ENCODE data around the gene C15orf39. TPM values are rescaled to one million over a fixed set of nuclear protein-coding genes. Genes with fewer than 3 reads are reported as not detected.
"Not testable (repeated sequence)": the region's sequence is repeated elsewhere in the genome, so short reads cannot be mapped to it uniquely, and the experiment has no call there.

C15orf39 gene
- total RNA-seq, 1 donor, result 54.0 TPM

GRCh38 chr15:75225951-75226732 is 24.5 kb downstream of the C15orf39 start:
- H3K27me3 ChIP-seq (ENCODE audit: insufficient read depth, low read length), result no peaks in the 10 kb centered on the region
- no peaks in the 10 kb centered on the region for H3K4me1 ChIP-seq (ENCODE audit: insufficient read depth, low read length)
- H3K4me3 ChIP-seq (ENCODE audit: low read length), result no peak overlapping the region
- no peaks in the 10 kb centered on the region for H3K9me3 ChIP-seq (ENCODE audit: low read depth, low read length)

- not testable (repeated sequence) for H3K27me3 ChIP-seq (ENCODE audit: insufficient read depth, low read length); H3K9me3 ChIP-seq (ENCODE audit: low read depth, low read length); H3K4me3 ChIP-seq (ENCODE audit: low read length)
Observed at GRCh38 chr15:75227112-75227511, 25.4 kb downstream of the C15orf39 start.

GRCh38 chr15:75227663-75228280 is 26.1 kb downstream of the C15orf39 start:
- no peaks in the 10 kb centered on the region for H3K27me3 ChIP-seq (ENCODE audit: insufficient read depth, low read length)
- H3K4me3 ChIP-seq (ENCODE audit: low read length), result no peak overlapping the region
- no peaks in the 10 kb centered on the region for H3K4me1 ChIP-seq (ENCODE audit: insufficient read depth, low read length)
- H3K9me3 ChIP-seq (ENCODE audit: low read depth, low read length), result no peaks in the 10 kb centered on the region

More at GRCh38 chr15:75227112-75227511, 25.4 kb downstream of the C15orf39 start:
- H3K4me1 ChIP-seq (ENCODE audit: insufficient read depth, low read length), result not testable (repeated sequence)

GRCh38 chr15:75228787-75229186 is 27.1 kb downstream of the C15orf39 start:
- Histone ChIP-seq H3K4me3 (ENCODE audit: low read length) (no peak overlapping the region), H3K9me3 (ENCODE audit: low read depth, low read length) (no peaks in the 10 kb centered on the region), H3K27me3 (ENCODE audit: insufficient read depth, low read length) (no peaks in the 10 kb centered on the region), H3K4me1 (ENCODE audit: insufficient read depth, low read length) (no peaks in the 10 kb centered on the region)

- H3K27me3 ChIP-seq (ENCODE audit: insufficient read depth, low read length), result no peaks in the 10 kb centered on the region
Observed at GRCh38 chr15:75229191-75230015, 27.7 kb downstream of the C15orf39 start.

GRCh38 chr15:75230016-75230343 is 28.3 kb downstream of the C15orf39 start:
- no peaks in the 10 kb centered on the region for H3K27me3 ChIP-seq (ENCODE audit: insufficient read depth, low read length)
- H3K4me3 ChIP-seq (ENCODE audit: low read length), result no peak overlapping the region
- no peaks in the 10 kb centered on the region for H3K9me3 ChIP-seq (ENCODE audit: low read depth, low read length)
- H3K4me1 ChIP-seq (ENCODE audit: insufficient read depth, low read length), result no peaks in the 10 kb centered on the region

More at GRCh38 chr15:75229191-75230015, 27.7 kb downstream of the C15orf39 start:
- Histone ChIP-seq H3K9me3 (ENCODE audit: low read depth, low read length) (no peaks in the 10 kb centered on the region), H3K4me1 (ENCODE audit: insufficient read depth, low read length) (no peaks in the 10 kb centered on the region), H3K4me3 (ENCODE audit: low read length) (no peak overlapping the region)

- no peaks in the 10 kb centered on the region for H3K9me3 ChIP-seq (ENCODE audit: low read depth, low read length)
- H3K4me1 ChIP-seq (ENCODE audit: insufficient read depth, low read length), result no peaks in the 10 kb centered on the region
- no peaks in the 10 kb centered on the region for H3K27me3 ChIP-seq (ENCODE audit: insufficient read depth, low read length)
- no peak overlapping the region for H3K4me3 ChIP-seq (ENCODE audit: low read length)
Observed at GRCh38 chr15:75230551-75231371, 29.1 kb downstream of the C15orf39 start.

- no peak overlapping the region for H3K4me3 ChIP-seq (ENCODE audit: low read length)
- no peaks in the 10 kb centered on the region for H3K4me1 ChIP-seq (ENCODE audit: insufficient read depth, low read length)
- H3K9me3 ChIP-seq (ENCODE audit: low read depth, low read length), result no peaks in the 10 kb centered on the region
- H3K27me3 ChIP-seq (ENCODE audit: insufficient read depth, low read length), result no peaks in the 10 kb centered on the region
Observed at GRCh38 chr15:75231836-75232235, 30.2 kb downstream of the C15orf39 start.

- Histone ChIP-seq H3K27me3 (ENCODE audit: insufficient read depth, low read length) (no peaks in the 10 kb centered on the region), H3K9me3 (ENCODE audit: low read depth, low read length) (no peaks in the 10 kb centered on the region), H3K4me3 (ENCODE audit: low read length) (no peak overlapping the region)
Observed at GRCh38 chr15:75232252-75232813, 30.7 kb downstream of the C15orf39 start.

GRCh38 chr15:75232826-75233503 is 31.3 kb downstream of the C15orf39 start:
- Histone ChIP-seq H3K27me3 (ENCODE audit: insufficient read depth, low read length) (no peaks in the 10 kb centered on the region), H3K4me3 (ENCODE audit: low read length) (no peak overlapping the region), H3K4me1 (ENCODE audit: insufficient read depth, low read length) (no peaks in the 10 kb centered on the region), H3K9me3 (ENCODE audit: low read depth, low read length) (no peaks in the 10 kb centered on the region)

More at GRCh38 chr15:75232252-75232813, 30.7 kb downstream of the C15orf39 start:
- H3K4me1 ChIP-seq (ENCODE audit: insufficient read depth, low read length), result no peaks in the 10 kb centered on the region

GRCh38 chr15:75233504-75234190 is 32.0 kb downstream of the C15orf39 start:
- Histone ChIP-seq H3K27me3 (ENCODE audit: insufficient read depth, low read length) (no peaks in the 10 kb centered on the region), H3K4me3 (ENCODE audit: low read length) (no peak overlapping the region), H3K4me1 (ENCODE audit: insufficient read depth, low read length) (no peaks in the 10 kb centered on the region), H3K9me3 (ENCODE audit: low read depth, low read length) (no peaks in the 10 kb centered on the region)

- no peak overlapping the region for H3K4me3 ChIP-seq (ENCODE audit: low read length)
- H3K4me1 ChIP-seq (ENCODE audit: insufficient read depth, low read length), result no peaks in the 10 kb centered on the region
- H3K27me3 ChIP-seq (ENCODE audit: insufficient read depth, low read length), result no peaks in the 10 kb centered on the region
- no peaks in the 10 kb centered on the region for H3K9me3 ChIP-seq (ENCODE audit: low read depth, low read length)
Observed at GRCh38 chr15:75234191-75234810, 32.6 kb downstream of the C15orf39 start.

GRCh38 chr15:75235051-75235673 is 33.5 kb downstream of the C15orf39 start:
- H3K9me3 ChIP-seq (ENCODE audit: low read depth, low read length), result no peaks in the 10 kb centered on the region
- H3K27me3 ChIP-seq (ENCODE audit: insufficient read depth, low read length), result no peaks in the 10 kb centered on the region
- H3K4me3 ChIP-seq (ENCODE audit: low read length), result no peak overlapping the region
- H3K4me1 ChIP-seq (ENCODE audit: insufficient read depth, low read length), result no peaks in the 10 kb centered on the region

Data from mononuclear cell (primary cell).